PC-9 (cell line): ENCODE measurements around the gene MICALL2. TPM values are rescaled to one million over a fixed set of nuclear protein-coding genes. Genes with fewer than 3 reads are reported as not detected.

Experiments
- BruUV-seq: library from RNA; stranded (reverse); fragments of 400-500 nt; replicated peaks from 2 replicates; lab custom pipeline; 2021; lab: Mats Ljungman, UMichigan
- CTCF ChIA-PET: fragments of 300-600 bp; sonication (Branson Sonifier 250); formaldehyde crosslinking; loops from one replicate; lab custom pipeline; 2022; ENCODE audit warnings: antibody characterized with exemption; lab: Charles Lee
- POLR2A ChIA-PET: fragments of 300-600 bp; sonication (Branson Sonifier 250); formaldehyde crosslinking; loops from one replicate; lab custom pipeline; 2022; ENCODE audit warnings: antibody characterized with exemption; ENCODE audit not compliant: unreplicated experiment; lab: Charles Lee
- DNase-seq, 2 experiments: peaks; one replicate each; pipeline versions ENCODE4 v3.0.0 to v3.0.0-alpha.2; 2015 to 2022; ENCODE audit warnings: mixed read lengths in 1 of 2
- H2AFZ ChIP-seq: fragments of 200-600 bp; sonication (generic); 2 replicates; pipeline ENCODE4 v1.8.1; 2017; ENCODE audit warnings: antibody characterized with exemption
- H3F3A ChIP-seq: fragments of 200-600 bp; sonication (generic); 2 replicates; pipeline ENCODE4 v1.8.1; 2017; ENCODE audit warnings: antibody characterized with exemption, mild to moderate bottlenecking, low read depth; ENCODE audit not compliant: insufficient read depth
- H3K27ac ChIP-seq: fragments of 200-600 bp; sonication (generic); 2 replicates; pipeline ENCODE4 v1.6.1; 2016; ENCODE audit warnings: mixed run types
- H3K27me3 ChIP-seq: fragments of 200-600 bp; sonication (generic); 2 replicates; pipeline ENCODE4 v1.6.1; 2016; ENCODE audit warnings: low read depth, mixed run types; ENCODE audit not compliant: insufficient read depth
- H3K36me3 ChIP-seq: fragments of 200-600 bp; sonication (generic); 2 replicates; pipeline ENCODE4 v1.6.1; 2016; ENCODE audit warnings: low read depth, mixed run types
- H3K4me1 ChIP-seq: fragments of 200-600 bp; sonication (generic); replicated peaks from 2 replicates; pipeline ENCODE4 v1.6.1; 2016; ENCODE audit warnings: mixed run types; ENCODE audit not compliant: insufficient read depth
- H3K4me2 ChIP-seq: fragments of 200-600 bp; sonication (generic); 2 replicates; pipeline ENCODE4 v1.6.1; 2017; ENCODE audit warnings: mixed run types
- H3K4me3 ChIP-seq: fragments of 200-600 bp; sonication (generic); 2 replicates; pipeline ENCODE4 v1.6.1; 2016; ENCODE audit warnings: mixed run types
- H3K79me2 ChIP-seq: fragments of 200-600 bp; sonication (generic); 2 replicates; pipeline ENCODE4 v1.6.1; 2017; ENCODE audit warnings: low read depth, mixed run types
- H3K9me2 ChIP-seq: fragments of 200-600 bp; sonication (generic); 2 replicates; pipeline ENCODE4 v1.8.1; 2017; ENCODE audit warnings: mild to moderate bottlenecking; ENCODE audit not compliant: insufficient read depth
- H3K9me3 ChIP-seq: fragments of 200-600 bp; sonication (generic); 2 replicates; pipeline ENCODE4 v1.8.1; 2016; ENCODE audit warnings: low read depth; ENCODE audit not compliant: insufficient read depth
- H4K20me1 ChIP-seq: fragments of 200-600 bp; sonication (generic); 2 replicates; pipeline ENCODE4 v1.8.1; 2017; ENCODE audit not compliant: insufficient read depth
- EZH2 ChIP-seq: fragments of 200-600 bp; sonication (generic); IDR thresholded peaks from 2 replicates; pipeline ENCODE4 v1.8.0; 2017; ENCODE audit warnings: antibody characterized with exemption, low read depth
- intact Hi-C: fragments of 100-400 bp; cut with micrococcal nuclease; formaldehyde crosslinking; loops from one replicate; pipeline ENCODE4 v1.10.0; 2022; ENCODE audit not compliant: unreplicated experiment
- total RNA-seq: library from RNA; stranded (reverse); gene quantifications from 2 replicates; pipeline ENCODE4 v1.2.3, GENCODE V29; 2021
- TF ChIP-seq, protein P1 (sequence below): fragments of 200-600 bp; sonication (generic); conservative IDR thresholded peaks from 2 replicates; pipeline ENCODE4 v1.6.1; 2017; ENCODE audit warnings: mixed run types, antibody characterized with exemption, mild to moderate bottlenecking, moderate library complexity

Gene MICALL2
- total RNA-seq, 1 experiment from 2014 or later, result 104 TPM

DNA sequence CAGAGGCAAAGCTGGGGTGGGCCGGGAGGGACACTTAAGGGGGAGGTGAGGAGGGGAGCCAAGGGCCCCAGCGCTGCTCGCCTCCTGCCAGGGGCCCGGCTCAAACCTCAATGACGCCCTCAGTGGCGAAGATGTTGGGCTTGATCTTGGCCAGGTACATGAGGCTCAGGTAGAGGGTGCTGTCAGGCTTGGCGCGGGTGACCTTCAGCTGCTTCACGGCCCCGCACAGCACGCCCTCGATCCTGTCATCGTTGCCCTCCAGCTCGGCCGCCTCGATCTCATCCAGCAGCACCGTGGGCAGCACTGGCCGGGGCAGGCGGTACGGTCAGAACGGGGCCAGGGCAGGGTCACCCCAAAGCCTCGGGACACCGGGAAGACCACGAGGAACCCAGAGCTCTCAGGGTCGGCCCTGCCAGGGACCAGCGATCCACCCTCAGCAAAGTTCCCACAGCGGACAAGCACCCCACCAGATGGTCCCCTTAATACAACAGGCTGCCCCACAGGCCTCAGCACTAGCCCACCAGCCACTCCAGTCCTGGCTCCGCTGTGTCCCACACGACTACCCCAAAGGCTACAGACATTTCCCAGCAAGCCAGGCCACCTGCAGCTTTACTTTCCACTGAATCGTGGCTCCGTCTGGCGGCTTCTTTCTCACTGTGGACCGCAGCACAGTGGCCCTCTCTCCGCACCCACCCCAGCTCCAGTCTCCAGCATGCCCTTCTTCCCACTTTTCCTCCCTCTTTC, 41.0 kb upstream of the MICALL2 start:
- peaks cover 31% of the 10 kb centered on the region for H4K20me1 ChIP-seq
- TF ChIP-seq, protein P1, sequence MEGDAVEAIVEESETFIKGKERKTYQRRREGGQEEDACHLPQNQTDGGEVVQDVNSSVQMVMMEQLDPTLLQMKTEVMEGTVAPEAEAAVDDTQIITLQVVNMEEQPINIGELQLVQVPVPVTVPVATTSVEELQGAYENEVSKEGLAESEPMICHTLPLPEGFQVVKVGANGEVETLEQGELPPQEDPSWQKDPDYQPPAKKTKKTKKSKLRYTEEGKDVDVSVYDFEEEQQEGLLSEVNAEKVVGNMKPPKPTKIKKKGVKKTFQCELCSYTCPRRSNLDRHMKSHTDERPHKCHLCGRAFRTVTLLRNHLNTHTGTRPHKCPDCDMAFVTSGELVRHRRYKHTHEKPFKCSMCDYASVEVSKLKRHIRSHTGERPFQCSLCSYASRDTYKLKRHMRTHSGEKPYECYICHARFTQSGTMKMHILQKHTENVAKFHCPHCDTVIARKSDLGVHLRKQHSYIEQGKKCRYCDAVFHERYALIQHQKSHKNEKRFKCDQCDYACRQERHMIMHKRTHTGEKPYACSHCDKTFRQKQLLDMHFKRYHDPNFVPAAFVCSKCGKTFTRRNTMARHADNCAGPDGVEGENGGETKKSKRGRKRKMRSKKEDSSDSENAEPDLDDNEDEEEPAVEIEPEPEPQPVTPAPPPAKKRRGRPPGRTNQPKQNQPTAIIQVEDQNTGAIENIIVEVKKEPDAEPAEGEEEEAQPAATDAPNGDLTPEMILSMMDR, result no peak
- no peak for TF ChIP-seq EZH2
- CTCF ChIA-PET, result no interaction called here

DNA sequence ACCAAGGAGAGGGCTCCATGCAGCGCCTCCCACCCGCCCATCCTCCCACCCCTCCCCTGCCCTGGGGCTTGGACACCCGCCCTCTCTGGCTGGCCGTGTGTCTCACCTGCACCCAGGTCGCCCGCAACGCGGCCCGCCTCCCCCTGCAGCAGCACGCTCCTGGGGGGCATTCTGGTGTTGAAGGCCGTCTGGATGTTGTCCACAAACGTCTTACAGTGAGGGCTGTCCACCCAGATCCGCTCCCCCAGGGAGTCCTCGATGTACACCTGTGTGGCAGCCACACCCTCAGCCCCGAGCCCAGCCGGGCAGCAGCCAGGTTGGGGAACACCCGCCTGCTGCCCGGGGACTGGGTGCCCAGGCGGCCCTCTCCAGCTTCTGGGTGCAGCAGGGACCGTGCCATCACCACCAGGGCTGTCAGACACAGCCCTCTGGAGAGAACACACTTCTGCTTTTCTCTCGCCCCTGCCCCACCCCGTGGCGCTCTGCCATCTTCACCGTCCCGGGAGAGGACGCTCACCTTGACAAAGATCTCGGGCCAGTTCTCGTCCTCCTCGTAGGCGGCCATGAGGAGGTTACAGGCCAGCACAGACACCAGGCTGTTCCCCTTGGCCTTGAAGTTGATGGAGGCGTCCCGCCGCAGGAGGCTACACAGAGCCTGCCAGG, 40.2 kb upstream of the MICALL2 start:
- Histone ChIP-seq H3K27me3 (no peaks in the 10 kb centered on the region), H3K36me3 (0 out of 2 replicates have a peak, but pooled peaks cover 19% of the 10 kb centered on the region), H3K79me2 (peaks cover 33% of the 10 kb centered on the region), H3K4me3 (no peak overlapping the region), H3K4me2 (no peak overlapping the region), H2AFZ (no peak overlapping the region), H3K27ac (no peak overlapping the region), H3K4me1 (peaks cover 11% of the 10 kb centered on the region), H3K9me2 (no peaks in the 10 kb centered on the region), H4K20me1 (peaks cover 31% of the 10 kb centered on the region), H3F3A (no peaks in the 10 kb centered on the region), H3K9me3 (no peaks in the 10 kb centered on the region)
- no TSS peak for BruUV-seq
- no peak for DNase-seq
- ChIA-PET POLR2A (no interaction called here), CTCF (no interaction called here)
- TF ChIP-seq, protein P1, result no peak
- TF ChIP-seq EZH2, result no peak
- intact Hi-C loops, result loop anchor here (5.0 kb wide), 1 partner anchor 163 kb away; no protein-coding TSS in a partner anchor

More for the DNA sequence above, 41.0 kb upstream of the MICALL2 start:
- Histone ChIP-seq H3K9me2 (no peaks in the 10 kb centered on the region), H3K79me2 (peaks cover 33% of the 10 kb centered on the region), H3K27me3 (no peaks in the 10 kb centered on the region), H3K4me3 (no peak overlapping the region), H3K27ac (no peak overlapping the region), H3K36me3 (0 out of 2 replicates have a peak, but pooled peaks cover 19% of the 10 kb centered on the region), H3K4me1 (peaks cover 14% of the 10 kb centered on the region), H3K4me2 (no peak overlapping the region), H3F3A (peaks cover 3% of the 10 kb centered on the region), H2AFZ (no peak overlapping the region), H3K9me3 (no peaks in the 10 kb centered on the region)
- no TSS peak for BruUV-seq
- POLR2A ChIA-PET, result no interaction called here
- intact Hi-C loops, result loop anchor here (5.0 kb wide), 1 partner anchor 162 kb away; no protein-coding TSS in a partner anchor
- no peak for DNase-seq

DNA sequence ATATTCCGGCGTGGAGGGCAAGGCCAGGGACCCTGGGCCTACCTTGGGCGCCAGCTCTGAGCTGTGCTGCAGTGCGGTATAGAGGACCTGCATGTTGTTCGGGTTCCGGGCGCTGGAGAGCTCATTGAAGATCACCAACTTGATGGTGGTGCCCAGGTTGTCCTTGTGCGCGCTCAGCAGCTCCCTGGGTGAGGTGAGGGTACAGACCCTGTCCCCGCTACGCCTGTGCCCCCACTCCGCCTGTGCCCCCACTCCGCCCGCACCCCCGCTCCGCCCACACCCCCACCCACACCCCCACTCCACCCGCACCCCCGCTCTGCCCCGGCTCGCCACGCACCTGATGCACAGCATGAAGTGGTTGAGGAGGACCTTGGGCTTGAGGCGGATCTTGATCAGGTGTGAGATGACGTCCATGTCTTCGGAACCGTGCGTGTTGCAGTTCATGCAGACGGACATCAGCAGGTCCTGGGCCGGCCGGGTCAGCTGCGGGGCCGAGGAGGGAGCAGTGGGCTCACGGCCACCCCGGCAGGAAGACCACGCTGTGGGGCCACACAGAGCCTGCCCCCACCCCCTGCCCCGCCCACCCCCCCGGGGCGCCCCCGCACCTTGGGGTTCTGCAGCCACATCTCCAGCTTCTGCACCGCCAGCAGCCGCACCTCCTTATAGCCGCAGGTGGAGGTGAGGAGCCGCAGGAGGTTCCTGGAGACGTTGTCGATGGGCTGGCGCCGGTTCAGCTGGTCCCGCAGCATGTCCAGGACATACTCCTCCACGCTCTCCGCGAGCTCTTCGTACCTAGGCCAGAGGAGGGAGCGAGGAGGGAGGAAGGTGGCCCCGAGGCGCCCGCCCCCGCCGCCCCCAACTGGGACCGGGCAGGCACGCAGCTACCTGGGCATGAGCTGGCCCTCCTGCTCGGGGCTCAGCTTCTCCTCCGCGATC, 39.4 kb upstream of the MICALL2 start:
- ChIA-PET CTCF (no interaction called here), POLR2A (interaction anchor here (0.6 kb wide), 1 partner anchor 726 kb away, joined by 3 read pairs; no protein-coding TSS in a partner anchor)
- no TSS peak for BruUV-seq
- no peaks in the 10 kb centered on the region for H3K9me3 ChIP-seq
- DNase-seq, result no peak
- H3K79me2 ChIP-seq, result peaks cover 28% of the 10 kb centered on the region
- H3K27ac ChIP-seq, result no peak overlapping the region
- no peaks in the 10 kb centered on the region for H3K27me3 ChIP-seq
- H4K20me1 ChIP-seq, result peaks cover 37% of the 10 kb centered on the region
- no peak overlapping the region for H3K4me3 ChIP-seq
- no peak overlapping the region for H3K4me2 ChIP-seq
- 0 out of 2 replicates have a peak, but pooled peaks cover 19% of the 10 kb centered on the region for H3K36me3 ChIP-seq
- intact Hi-C loops, result no loop called here
- H2AFZ ChIP-seq, result no peak overlapping the region
- H3K4me1 ChIP-seq, result peaks cover 11% of the 10 kb centered on the region
- no peaks in the 10 kb centered on the region for H3F3A ChIP-seq
- TF ChIP-seq EZH2, result no peak
- TF ChIP-seq, protein P1, result no peak
- H3K9me2 ChIP-seq, result no peaks in the 10 kb centered on the region
